Left lung (tissue), 10 donors: ENCODE measurements around the gene TBX6. TPM values are rescaled to one million over a fixed set of nuclear protein-coding genes. Genes with fewer than 3 reads are reported as not detected.

Experiments used
- ATAC-seq: fragments of 200-7000 bp; cut with Tn5 transposase; one replicate; pipeline ENCODE4 v1.9.1; 2020; ENCODE audit warnings: moderate library complexity
- DNase-seq, 4 donors: peaks; one replicate each; pipeline ENCODE4 v3.0.0-alpha.2; 2013 to 2020
- H3K27ac ChIP-seq, 2 donors: fragments of 200-600 bp; sonication (generic) in 1 of 2; one replicate each; pipeline versions ENCODE4 v1.5.0 to v1.8.0; 2020 to 2021
- H3K27me3 ChIP-seq, 2 donors: fragments of 200-600 bp; sonication (generic) in 1 of 2; one replicate each; pipeline versions ENCODE4 v1.5.0 to v1.8.0; 2020 to 2021
- H3K36me3 ChIP-seq, 2 donors: fragments of 200-600 bp; sonication (generic) in 1 of 2; one replicate each; pipeline versions ENCODE4 v1.5.0 to v1.8.0; 2020 to 2021
- H3K4me1 ChIP-seq, 2 donors: fragments of 200-600 bp; one replicate each; pipeline ENCODE4 v1.8.0; 2021
- H3K4me3 ChIP-seq, 2 donors: fragments of 200-600 bp; sonication (generic) in 1 of 2; one replicate each; pipeline versions ENCODE4 v1.5.0 to v1.8.0; 2020 to 2021; ENCODE audit warnings: mild to moderate bottlenecking in 1 of 2
- H3K9me3 ChIP-seq, 2 donors: fragments of 200-600 bp; sonication (generic) in 1 of 2; one replicate each; pipeline versions ENCODE4 v1.5.0 to v1.8.0; 2020 to 2021
- CTCF ChIP-seq, 2 donors: fragments of 200-600 bp; sonication (generic) in 1 of 2; IDR thresholded peaks; one replicate each; pipeline versions ENCODE4 v1.5.0 to v1.8.0; 2021; ENCODE audit warnings: antibody characterized with exemption in 2 of 2
- intact Hi-C, 2 donors: fragments of 100-400 bp; cut with DNase I; formaldehyde crosslinking; loops; one replicate each; pipeline versions ENCODE4 v1.11.2 to v1.14.2; 2022
- polyA plus RNA-seq, 6 donors: library from polyadenylated mRNA; unstranded; fragments of 120-200 nt; gene quantifications; one replicate each; pipeline ENCODE4 v1.2.1, GENCODE V29; 2013; ENCODE audit not compliant: insufficient read length in 6 of 6
- total RNA-seq, 2 donors: library from RNA; stranded (reverse); fragmentation: NEBNext Ultra II Directional; extraction: Animal tissue kit (Norgen Biotek cat#: 25700); gene quantifications; one replicate each; pipeline ENCODE4 v1.2.1, GENCODE V29; 2021
- donor health status: DM: no; HTN: yes; CAD: no.
- donor health status: DM: no; HTN: no; CAD: no.

Gene TBX6
- total and polyA plus RNA-seq, 8 donors, result 0.79 to 1.9 (median 1.7) TPM

GRCh38 chr16:30122604-30123160, 31.0 kb upstream of the TBX6 start:
- DNase-seq (peak in 1 of 4 donors; percentile 71), ATAC-seq (peak; percentile 14)
- H3K4me3 ChIP-seq, result peak overlapping the region; percentile 74 to 93
- peak overlapping the region; percentile 87 for H3K27ac ChIP-seq
- intact Hi-C loops, result no loop called here
- no peaks in the 10 kb centered on the region for H3K9me3 ChIP-seq
- H3K36me3 ChIP-seq, result peaks cover 0 to 25% of the 10 kb centered on the region in 2 donors
- no peak for TF ChIP-seq CTCF (IDR thresholded peaks at IDR 0.05)
- no peaks in the 10 kb centered on the region for H3K27me3 ChIP-seq
- peaks cover 7 to 36% of the 10 kb centered on the region in 2 donors for H3K4me1 ChIP-seq

GRCh38 chr16:30121741-30122571, 30.2 kb upstream of the TBX6 start:
- DNase-seq (peak in 3 of 4 donors; percentile 43 to 80 (median 55)), ATAC-seq (peak; percentile 14)
- H3K36me3 ChIP-seq, result peaks cover 0 to 32% of the 10 kb centered on the region in 2 donors
- H3K27me3 ChIP-seq, result no peaks in the 10 kb centered on the region
- H3K27ac ChIP-seq, result peak overlapping the region; percentile 87
- intact Hi-C loops, result no loop called here
- no peak for TF ChIP-seq CTCF (IDR thresholded peaks at IDR 0.05)
- no peaks in the 10 kb centered on the region for H3K9me3 ChIP-seq
- peaks cover 7 to 36% of the 10 kb centered on the region in 2 donors for H3K4me1 ChIP-seq
- H3K4me3 ChIP-seq, result peak overlapping the region; percentile 74 to 93

GRCh38 chr16:30120340-30121105, 28.8 kb upstream of the TBX6 start:
- H3K9me3 ChIP-seq, result no peaks in the 10 kb centered on the region
- peak overlapping the region; percentile 87 for H3K27ac ChIP-seq
- TF ChIP-seq CTCF (IDR thresholded peaks at IDR 0.05), result no peak
- ATAC-seq (no peak), DNase-seq (no peak)
- intact Hi-C loops, result no loop called here
- H3K4me3 ChIP-seq, result no peak overlapping the region
- peaks cover 0 to 47% of the 10 kb centered on the region in 2 donors for H3K36me3 ChIP-seq
- peaks cover 7 to 36% of the 10 kb centered on the region in 2 donors for H3K4me1 ChIP-seq
- no peaks in the 10 kb centered on the region for H3K27me3 ChIP-seq

- Histone ChIP-seq H3K4me3 (no peak overlapping the region), H3K36me3 (peaks cover 0 to 58% of the 10 kb centered on the region in 2 donors), H3K27me3 (no peaks in the 10 kb centered on the region), H3K27ac (peak overlapping the region in 1 of 2 donors; percentile 87), H3K9me3 (no peaks in the 10 kb centered on the region), H3K4me1 (peaks cover 7 to 41% of the 10 kb centered on the region in 2 donors)
- intact Hi-C loops, result no loop called here
- ATAC-seq (no peak), DNase-seq (no peak)
- no peak for TF ChIP-seq CTCF (IDR thresholded peaks at IDR 0.05)
These were observed 27.7 kb upstream of the TBX6 start for GRCh38 chr16:30119428-30119827.

GRCh38 chr16:30117768-30118167, 26.0 kb upstream of the TBX6 start:
- ATAC-seq, result no peak
- Histone ChIP-seq H3K4me1 (peaks cover 4 to 50% of the 10 kb centered on the region in 2 donors), H3K36me3 (peaks cover 0 to 70% of the 10 kb centered on the region in 2 donors), H3K27ac (no peak overlapping the region), H3K27me3 (no peaks in the 10 kb centered on the region), H3K4me3 (no peak overlapping the region), H3K9me3 (no peaks in the 10 kb centered on the region)
- intact Hi-C loops, result no loop called here
- no peak for TF ChIP-seq CTCF (IDR thresholded peaks at IDR 0.05)
- DNase-seq, result no peak
